Posterior cingulate gyrus (tissue), 11 donors: ENCODE measurements around the gene PML.
"Not testable (repeated sequence)": the region's sequence is repeated elsewhere in the genome, so short reads cannot be mapped to it uniquely, and the experiment has no call there.

Experiments
- DNase-seq, 10 donors: peaks; one replicate each; pipeline versions ENCODE4 v3.0.0 to v3.0.0-alpha.2; 2020 to 2021; ENCODE audit warnings: mixed read lengths in 3 of 10
- intact Hi-C: fragments of 100-400 bp; cut with DNase I; formaldehyde crosslinking; loops from one replicate; pipeline ENCODE4 v1.15.1; 2023

PML gene

GRCh38 chr15:74072614-74073337 lies 78.3 kb downstream of the PML start:
- DNase-seq: peak in 2 of 10 donors; percentile 84 to 85
- intact Hi-C loops: not testable (repeated sequence)

GRCh38 chr15:74075781-74076180 lies 81.3 kb downstream of the PML start:
- intact Hi-C loops: not testable (repeated sequence)

GRCh38 chr15:74082450-74082849 lies 87.9 kb downstream of the PML start, which contains the start of gene GOLGA6A:
TSS of gene GOLGA6A (minus strand) at chr15:74082550. CDS start at chr15:74082509, 41 bp downstream.
- intact Hi-C loops, DNase-seq: not testable (repeated sequence)

More at GRCh38 chr15:74075781-74076180, 81.3 kb downstream of the PML start:
- DNase-seq: peak in 1 of 10 donors; percentile 81

GRCh38 chr15:74094567-74094966 lies 100.1 kb downstream of the PML start:
- DNase-seq, intact Hi-C loops: not testable (repeated sequence)

GRCh38 chr15:74095610-74096009 lies 101.1 kb downstream of the PML start:
- intact Hi-C loops: not testable (repeated sequence)
- DNase-seq: peak in 3 of 10 donors; percentile 41 to 76 (median 66)

GRCh38 chr15:74096753-74097474 lies 102.4 kb downstream of the PML start:
- DNase-seq, intact Hi-C loops: not testable (repeated sequence)
